Cardiac muscle cell (in vitro differentiated cells and primary cell): ENCODE results near the gene SF1. TPM values are rescaled to one million over a fixed set of nuclear protein-coding genes. Genes with fewer than 3 reads are reported as not detected.

Source experiments
- DNase-seq, 2 donors: peaks; one replicate each; pipeline versions ENCODE4 v3.0.0 to v3.0.0-alpha.2; 2010 to 2017; ENCODE audit warnings: low read depth in 1 of 2, low spot score in 1 of 2
- H3K27ac ChIP-seq: fragments of 200-600 bp; sonication (generic); 2 replicates; pipeline ENCODE4 v1.5.1; 2016
- H3K27me3 ChIP-seq: fragments of 200-600 bp; sonication (generic); 2 replicates; pipeline ENCODE4 v1.6.0; 2016; ENCODE audit warnings: control low read depth
- H3K36me3 ChIP-seq: fragments of 200-600 bp; sonication (generic); 2 replicates; pipeline ENCODE4 v1.5.1; 2016; ENCODE audit warnings: control low read depth
- H3K4me1 ChIP-seq: fragments of 200-600 bp; sonication (generic); 2 replicates; pipeline ENCODE4 v1.8.1; 2017; ENCODE audit warnings: low read depth, mild to moderate bottlenecking, mixed run types
- H3K4me3 ChIP-seq: fragments of 200-600 bp; sonication (generic); 2 replicates; pipeline ENCODE4 v1.5.1; 2016; ENCODE audit warnings: mild to moderate bottlenecking
- H3K9me3 ChIP-seq: fragments of 200-600 bp; sonication (generic); 2 replicates; pipeline ENCODE4 v1.5.1; 2017; ENCODE audit warnings: low read depth, mild to moderate bottlenecking, control low read depth
- polyA plus RNA-seq: library from polyadenylated mRNA; unstranded; fragments of >200 nt; fragmentation: Nextera tagmentation; extraction: Ambion mirVana; gene quantifications from 2 replicates; pipeline ENCODE4 v1.2.1, GENCODE V29; 2016
- total RNA-seq: library from RNA; depleted of rRNA; stranded (reverse); fragments of >200 nt; gene quantifications from 2 replicates; pipeline ENCODE4 v1.2.3, GENCODE V29; 2016
- TF ChIP-seq, protein P1 (sequence below): IDR thresholded peaks from 2 replicates; pipeline ENCODE4 v1.5.1; 2012; ENCODE audit warnings: low read depth, mild to moderate bottlenecking, low read length

The SF1 gene
- total and polyA plus RNA-seq, 2 experiments from 2014 or later, result 143 to 360 TPM

DNA sequence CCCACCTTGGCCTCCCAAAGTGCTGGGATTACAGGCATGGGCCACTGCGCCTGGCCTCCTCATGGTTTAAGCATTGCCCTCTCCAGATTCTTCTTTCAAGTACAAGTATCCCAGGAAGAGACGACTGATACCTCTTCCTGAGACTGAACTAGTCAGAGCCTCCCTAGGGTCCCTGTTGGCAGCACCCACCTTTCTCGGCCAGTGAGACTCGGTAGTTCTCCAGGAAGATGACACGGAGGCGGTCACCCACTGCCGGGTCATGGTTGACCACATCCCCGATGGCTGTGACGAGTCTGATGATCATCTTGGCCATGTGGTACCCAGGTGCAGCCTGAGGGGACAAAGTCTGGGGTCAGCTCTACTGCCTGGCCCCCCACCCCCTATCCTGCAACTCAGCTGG lies 27.2 kb downstream of the SF1 start:
- Histone ChIP-seq H3K27ac (no peak overlapping the region), H3K27me3 (no peaks in the 10 kb centered on the region), H3K36me3 (peaks cover 25% of the 10 kb centered on the region), H3K4me3 (no peak overlapping the region), H3K9me3 (no peaks in the 10 kb centered on the region), H3K4me1 (no peaks in the 10 kb centered on the region)
- TF ChIP-seq, protein P1, sequence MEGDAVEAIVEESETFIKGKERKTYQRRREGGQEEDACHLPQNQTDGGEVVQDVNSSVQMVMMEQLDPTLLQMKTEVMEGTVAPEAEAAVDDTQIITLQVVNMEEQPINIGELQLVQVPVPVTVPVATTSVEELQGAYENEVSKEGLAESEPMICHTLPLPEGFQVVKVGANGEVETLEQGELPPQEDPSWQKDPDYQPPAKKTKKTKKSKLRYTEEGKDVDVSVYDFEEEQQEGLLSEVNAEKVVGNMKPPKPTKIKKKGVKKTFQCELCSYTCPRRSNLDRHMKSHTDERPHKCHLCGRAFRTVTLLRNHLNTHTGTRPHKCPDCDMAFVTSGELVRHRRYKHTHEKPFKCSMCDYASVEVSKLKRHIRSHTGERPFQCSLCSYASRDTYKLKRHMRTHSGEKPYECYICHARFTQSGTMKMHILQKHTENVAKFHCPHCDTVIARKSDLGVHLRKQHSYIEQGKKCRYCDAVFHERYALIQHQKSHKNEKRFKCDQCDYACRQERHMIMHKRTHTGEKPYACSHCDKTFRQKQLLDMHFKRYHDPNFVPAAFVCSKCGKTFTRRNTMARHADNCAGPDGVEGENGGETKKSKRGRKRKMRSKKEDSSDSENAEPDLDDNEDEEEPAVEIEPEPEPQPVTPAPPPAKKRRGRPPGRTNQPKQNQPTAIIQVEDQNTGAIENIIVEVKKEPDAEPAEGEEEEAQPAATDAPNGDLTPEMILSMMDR, result no peak
- no peak for DNase-seq

DNA sequence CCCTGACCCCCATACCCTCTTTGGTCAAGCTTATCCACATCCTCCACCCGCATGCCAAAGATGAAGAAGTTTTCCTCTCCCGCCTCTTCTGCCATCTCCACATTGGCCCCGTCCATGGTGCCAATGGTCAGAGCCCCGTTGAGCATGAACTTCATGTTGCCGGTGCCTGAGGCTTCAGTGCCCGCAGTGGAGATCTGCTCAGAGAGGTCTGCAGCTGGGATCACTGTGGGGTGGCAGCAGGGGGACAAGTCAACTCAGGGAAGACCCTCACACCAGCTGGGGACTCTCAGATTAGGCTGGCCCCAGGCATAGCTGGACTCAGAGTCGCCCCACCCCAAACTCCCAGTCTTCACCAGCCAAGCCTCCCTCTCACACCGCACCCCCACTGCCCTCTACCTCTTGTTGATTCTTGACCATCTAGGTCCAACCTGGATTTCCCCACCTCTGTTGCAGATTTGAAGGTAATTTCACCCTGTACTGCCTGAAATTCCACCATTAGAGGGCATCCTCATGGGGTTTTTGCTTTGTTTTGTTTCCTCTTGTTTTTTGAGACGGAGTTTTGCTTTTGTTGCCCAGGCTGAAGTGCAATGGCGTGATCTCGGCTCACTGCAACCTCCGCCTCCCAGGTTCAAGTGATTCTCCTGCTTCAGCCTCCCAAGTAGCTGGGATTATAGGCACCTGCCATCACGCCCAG lies 27.8 kb downstream of the SF1 start:
- Histone ChIP-seq H3K9me3 (no peaks in the 10 kb centered on the region), H3K27ac (no peak overlapping the region), H3K27me3 (no peaks in the 10 kb centered on the region), H3K36me3 (peaks cover 23% of the 10 kb centered on the region), H3K4me1 (no peaks in the 10 kb centered on the region), H3K4me3 (no peak overlapping the region)
- DNase-seq, result no peak
- TF ChIP-seq, protein P1, result no peak

DNA sequence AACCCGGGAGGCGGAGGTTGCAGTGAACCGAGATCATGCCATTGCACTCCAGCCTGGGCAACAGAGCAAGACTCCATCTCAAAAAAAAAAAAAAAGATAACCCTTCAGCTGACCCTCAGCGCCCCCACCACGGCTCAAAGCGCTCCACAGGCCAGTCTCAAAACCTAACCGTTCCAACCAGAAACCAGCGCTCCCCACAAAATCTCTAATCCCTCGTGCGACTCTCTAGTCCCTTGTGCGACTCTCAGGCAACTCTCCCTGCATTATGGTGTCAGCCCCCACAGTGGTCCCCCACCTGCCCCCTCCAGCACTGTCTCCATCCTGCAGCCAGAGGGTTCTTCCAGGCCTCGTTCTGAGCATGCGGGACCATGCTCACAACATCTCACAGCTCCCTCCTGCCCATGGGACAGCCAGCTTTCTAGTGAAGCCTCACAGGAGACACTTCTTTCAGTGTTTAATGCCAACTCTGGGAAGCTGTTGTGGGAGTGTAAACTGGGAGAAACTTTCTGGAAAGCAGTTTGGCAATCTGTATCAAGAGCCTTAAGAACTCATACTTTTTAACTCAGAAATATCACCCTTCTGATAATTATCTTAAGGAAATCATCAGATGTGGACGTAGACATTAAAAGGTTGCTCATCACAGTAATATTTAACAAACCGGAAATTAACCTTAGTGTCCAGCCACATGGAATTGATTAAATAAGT lies 30.2 kb downstream of the SF1 start:
- no peak overlapping the region for H3K27ac ChIP-seq
- H3K36me3 ChIP-seq, result peaks cover 22% of the 10 kb centered on the region
- H3K4me1 ChIP-seq, result peaks cover 5% of the 10 kb centered on the region
- TF ChIP-seq, protein P1, result no peak
- no peaks in the 10 kb centered on the region for H3K27me3 ChIP-seq
- no peaks in the 10 kb centered on the region for H3K9me3 ChIP-seq
- peak in 1 of 2 donors; percentile 27 for DNase-seq
- no peak overlapping the region for H3K4me3 ChIP-seq

DNA sequence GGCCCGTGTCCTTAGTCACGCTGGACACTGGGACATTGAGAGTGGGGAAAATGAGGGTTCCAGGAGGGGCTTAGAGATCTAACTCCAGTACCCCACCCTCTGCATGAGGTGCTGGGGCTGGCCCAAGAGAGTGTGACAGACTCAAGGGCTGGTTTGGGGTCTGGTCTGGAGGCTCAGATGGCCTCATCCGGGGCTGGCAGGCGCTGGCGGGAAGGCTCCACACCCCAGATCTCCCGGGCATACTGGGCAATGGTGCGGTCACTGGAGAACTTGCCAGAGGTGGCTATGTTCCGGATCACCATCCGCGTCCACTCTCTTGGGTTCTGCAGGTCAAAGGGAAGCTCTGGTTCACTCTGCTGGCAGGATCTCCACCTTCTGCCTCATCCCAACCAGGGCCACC lies 31.9 kb downstream of the SF1 start:
- Histone ChIP-seq H3K4me1 (peaks cover 5% of the 10 kb centered on the region), H3K4me3 (no peak overlapping the region), H3K27me3 (peaks cover 12% of the 10 kb centered on the region), H3K36me3 (peaks cover 10% of the 10 kb centered on the region), H3K9me3 (no peaks in the 10 kb centered on the region), H3K27ac (peak overlapping the region; percentile 61)
- TF ChIP-seq, protein P1, result no peak
- DNase-seq, result no peak

DNA sequence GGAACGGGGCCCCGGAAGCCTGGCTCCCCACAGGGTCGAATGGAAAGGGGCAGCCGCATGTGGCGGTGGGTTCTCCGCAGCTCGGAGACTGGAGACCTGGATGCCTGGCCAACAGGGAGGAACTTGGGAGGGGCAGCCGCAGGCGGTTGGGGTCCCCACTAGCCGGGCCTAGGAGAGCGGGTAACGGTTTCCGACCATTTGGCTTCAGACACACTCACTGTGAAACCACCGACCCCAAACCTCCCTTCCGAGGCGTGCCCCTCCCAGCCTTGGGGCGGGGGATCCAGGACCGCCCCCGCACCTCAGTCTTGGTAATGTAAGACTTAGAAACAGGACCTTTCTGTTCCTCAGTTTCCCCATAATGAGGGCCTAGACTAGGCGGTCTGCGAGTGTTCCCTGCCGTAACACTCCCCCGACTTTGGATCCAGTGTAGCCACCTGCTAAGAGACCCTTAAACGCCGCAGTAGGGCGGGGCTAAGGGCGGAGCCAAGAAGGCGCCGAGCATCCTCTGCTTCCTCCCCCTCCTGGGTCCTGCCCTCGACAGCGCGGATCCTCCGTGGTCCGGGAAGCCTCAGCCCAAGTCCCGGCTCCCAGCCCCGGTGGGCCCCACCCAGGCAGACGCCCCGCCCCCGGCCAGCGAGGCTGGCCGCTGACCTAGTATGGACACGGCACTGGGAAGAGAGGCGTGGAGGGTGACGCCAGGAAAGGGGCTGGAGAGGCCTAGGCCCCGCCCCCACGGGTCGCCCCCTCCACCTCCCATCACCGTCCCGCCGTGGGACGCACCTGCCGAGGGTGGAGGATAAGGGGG lies 32.6 kb downstream of the SF1 start:
- H3K27ac ChIP-seq, result peak overlapping the region; percentile 61
- TF ChIP-seq, protein P1, result no peak
- peaks cover 5% of the 10 kb centered on the region for H3K4me1 ChIP-seq
- peak overlapping the region; percentile 47 for H3K4me3 ChIP-seq
- no peaks in the 10 kb centered on the region for H3K9me3 ChIP-seq
- peak; percentile 75 to 91 for DNase-seq
- H3K36me3 ChIP-seq, result peaks cover 6% of the 10 kb centered on the region
- H3K27me3 ChIP-seq, result peaks cover 20% of the 10 kb centered on the region
